ENCODE measurements around the gene ACVRL1.
"Not testable (repeated sequence)": the region's sequence is repeated elsewhere in the genome, so short reads cannot be mapped to it uniquely, and the experiment has no call there.

Gene ACVRL1

GRCh38 chr12:51874486-51874885, 32.8 kb upstream of the ACVRL1 start:
- DNase-seq (ENCODE audit: low read depth): no peak

GRCh38 chr12:51879102-51879501, 28.2 kb upstream of the ACVRL1 start:
- no peak for DNase-seq (ENCODE audit: low read depth)

GRCh38 chr12:51883295-51883694, 24.0 kb upstream of the ACVRL1 start:
- no peak for DNase-seq (ENCODE audit: low read depth)

GRCh38 chr12:51883998-51884675, 23.2 kb upstream of the ACVRL1 start:
- no peak for DNase-seq (ENCODE audit: low read depth)

GRCh38 chr12:51884676-51885229, 22.6 kb upstream of the ACVRL1 start:
- DNase-seq (ENCODE audit: low read depth): no peak

- not testable (repeated sequence) for DNase-seq (ENCODE audit: low read depth)
These were observed 21.8 kb upstream of the ACVRL1 start for GRCh38 chr12:51885294-51886020.

- DNase-seq (ENCODE audit: low read depth): no peak
These were observed 21.1 kb upstream of the ACVRL1 start for GRCh38 chr12:51886021-51886710.

GRCh38 chr12:51887476-51888315, 19.6 kb upstream of the ACVRL1 start, which contains the start of gene ANKRD33:
TSS of gene ANKRD33 (plus strand) at chr12:51888103. CDS start at chr12:51888187, 84 bp downstream.
- DNase-seq (ENCODE audit: low read depth): no peak

- DNase-seq (ENCODE audit: low read depth): no peak
These were observed 18.7 kb upstream of the ACVRL1 start for GRCh38 chr12:51888316-51889215.

- no peak for DNase-seq (ENCODE audit: low read depth)
These were observed 17.8 kb upstream of the ACVRL1 start for GRCh38 chr12:51889216-51890132.

- DNase-seq (ENCODE audit: low read depth): no peak
These were observed 17.2 kb upstream of the ACVRL1 start for GRCh38 chr12:51890133-51890464.

GRCh38 chr12:51890511-51891171, 16.7 kb upstream of the ACVRL1 start:
- DNase-seq (ENCODE audit: low read depth): no peak

- no peak for DNase-seq (ENCODE audit: low read depth)
These were observed 15.5 kb upstream of the ACVRL1 start for GRCh38 chr12:51891843-51892242.

- DNase-seq (ENCODE audit: low read depth): no peak
These were observed 13.5 kb upstream of the ACVRL1 start for GRCh38 chr12:51893786-51894185.

GRCh38 chr12:51895378-51896135, 11.7 kb upstream of the ACVRL1 start:
- no peak for DNase-seq (ENCODE audit: low read depth)

- no peak for DNase-seq (ENCODE audit: low read depth)
These were observed 11.1 kb upstream of the ACVRL1 start for GRCh38 chr12:51896236-51896635.

- DNase-seq (ENCODE audit: low read depth): no peak
These were observed 10.1 kb upstream of the ACVRL1 start for GRCh38 chr12:51897181-51897580.

- no peak for DNase-seq (ENCODE audit: low read depth)
These were observed 8.8 kb upstream of the ACVRL1 start for GRCh38 chr12:51898506-51898905.
